Psoas muscle (tissue), 8 donors: ENCODE results near the gene PCLO. TPM values are rescaled to one million over a fixed set of nuclear protein-coding genes. Genes with fewer than 3 reads are reported as not detected.

Experiments
- ATAC-seq, 4 donors: fragments of 200-7000 bp; cut with Tn5 transposase; one replicate each; pipeline ENCODE4 v1.9.1; 2020; ENCODE audit warnings: moderate library complexity in 3 of 4, mild to moderate bottlenecking in 2 of 4
- DNase-seq, 2 donors: peaks; one replicate each; pipeline ENCODE4 v3.0.0-alpha.2; 2020
- H3K27ac ChIP-seq: fragments of 200-600 bp; one replicate; pipeline ENCODE4 v1.8.0; 2022
- H3K27me3 ChIP-seq, 3 donors: fragments of 200-600 bp in 1 of 3; one replicate each; pipeline versions ENCODE4 v1.6.1 to v1.8.0; 2013 to 2022; ENCODE audit warnings: low read length in 2 of 3, mild to moderate bottlenecking in 2 of 3, moderate library complexity in 1 of 3; ENCODE audit not compliant: insufficient read depth in 3 of 3
- H3K36me3 ChIP-seq, 2 donors: fragments of 200-600 bp in 1 of 2; one replicate each; pipeline versions ENCODE4 v1.6.1 to v1.8.0; 2013 to 2022; ENCODE audit warnings: low read depth in 1 of 2, mild to moderate bottlenecking in 1 of 2, moderate library complexity in 1 of 2; ENCODE audit not compliant: insufficient read depth in 1 of 2
- H3K4me1 ChIP-seq: fragments of 200-600 bp; one replicate; pipeline ENCODE4 v1.8.0; 2022
- H3K4me3 ChIP-seq: fragments of 200-600 bp; one replicate; pipeline ENCODE4 v1.8.0; 2022; ENCODE audit warnings: mild to moderate bottlenecking
- H3K9me3 ChIP-seq: fragments of 200-600 bp; one replicate; pipeline ENCODE4 v1.8.0; 2022
- WGBS, 3 donors: extraction: QIAGEN DNeasy Blood & Tissue Kit; methylation state at CpG; one replicate each; pipeline versions ENCODE4 v1.1.6 to v1.1.7; 2013; 5-methylcytosine and 5-hydroxymethylcytosine counted together
- intact Hi-C, 2 donors: fragments of 100-400 bp; cut with DNase I; formaldehyde crosslinking; loops; one replicate each; pipeline versions ENCODE4 v1.11.0 to v1.14.2; 2022
- polyA plus RNA-seq, 3 donors: library from polyadenylated mRNA; stranded (reverse); fragments of 200-250 nt; gene quantifications; one replicate each; pipeline ENCODE4 v1.2.3, GENCODE V29; 2013
- total RNA-seq, 4 donors: library from RNA; stranded (reverse); fragmentation: NEBNext Ultra II Directional in 2 of 4; extraction: Animal tissue kit (Norgen Biotek cat#: 25700) in 2 of 4; gene quantifications; one replicate each; pipeline versions ENCODE4 v1.2.1 to v1.2.4, GENCODE V29; 2021 to 2023
- TF ChIP-seq, protein P1 (sequence below): fragments of 200-600 bp; IDR thresholded peaks from one replicate; pipeline ENCODE4 v1.8.0; 2022; ENCODE audit warnings: antibody characterized with exemption
- donor health status: healthy with polysubstance abuse.
- donor health status: DM: no; HTN: no; CAD: no; lungs with moderate emphysema.
- donor health status: Bipolar disorder and iron deficiency.
- donor health status: healthy.
- donor health status: DM: yes; HTN: yes; CAD: no.
- donor health status: DM: no; HTN: no; CAD: no.
- donor health status: DM: no; HTN: no; CAD: no.
- donor health status: DM: yes; HTN: yes; CAD: no.

PCLO gene
- total and polyA plus RNA-seq, 7 donors: 0.03 to 0.46 (median 0.08) TPM; not detected in 3

DNA sequence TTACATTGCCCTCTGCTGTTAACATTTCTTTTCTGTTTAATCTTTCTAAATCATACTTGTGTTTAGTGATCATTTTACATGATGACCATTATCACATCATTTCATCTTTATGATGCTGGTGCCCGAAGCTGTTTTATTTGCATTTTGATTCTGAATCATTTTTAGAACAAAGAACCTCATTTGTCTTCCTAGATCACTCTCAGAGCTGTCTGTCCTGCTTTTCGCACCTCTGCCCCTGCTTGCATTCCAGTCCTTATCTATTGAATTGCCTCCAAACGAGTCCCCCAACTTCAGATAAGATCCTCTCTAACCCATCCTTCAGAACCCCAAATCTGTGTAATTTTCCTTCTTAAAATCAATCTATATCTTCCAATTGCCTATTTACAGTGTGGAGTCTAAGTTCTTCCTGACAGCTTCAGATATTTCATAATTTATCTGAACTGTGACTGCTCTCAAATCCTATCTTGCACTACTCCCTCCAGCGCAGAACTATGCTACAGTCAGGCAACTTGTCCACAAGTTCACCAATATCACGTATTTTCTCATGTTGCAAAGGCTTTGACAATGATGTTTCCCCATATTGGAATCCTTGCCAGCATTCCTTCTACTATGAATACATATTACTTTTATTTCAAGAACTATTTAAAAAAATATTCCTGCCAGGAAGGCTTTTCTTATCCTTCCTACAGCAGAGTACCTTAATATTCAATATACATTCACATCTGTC is 372.6 kb downstream of the PCLO start:
- H3K9me3 ChIP-seq: no peaks in the 10 kb centered on the region
- DNase-seq (no peak), ATAC-seq (no peak)
- TF ChIP-seq, protein P1, sequence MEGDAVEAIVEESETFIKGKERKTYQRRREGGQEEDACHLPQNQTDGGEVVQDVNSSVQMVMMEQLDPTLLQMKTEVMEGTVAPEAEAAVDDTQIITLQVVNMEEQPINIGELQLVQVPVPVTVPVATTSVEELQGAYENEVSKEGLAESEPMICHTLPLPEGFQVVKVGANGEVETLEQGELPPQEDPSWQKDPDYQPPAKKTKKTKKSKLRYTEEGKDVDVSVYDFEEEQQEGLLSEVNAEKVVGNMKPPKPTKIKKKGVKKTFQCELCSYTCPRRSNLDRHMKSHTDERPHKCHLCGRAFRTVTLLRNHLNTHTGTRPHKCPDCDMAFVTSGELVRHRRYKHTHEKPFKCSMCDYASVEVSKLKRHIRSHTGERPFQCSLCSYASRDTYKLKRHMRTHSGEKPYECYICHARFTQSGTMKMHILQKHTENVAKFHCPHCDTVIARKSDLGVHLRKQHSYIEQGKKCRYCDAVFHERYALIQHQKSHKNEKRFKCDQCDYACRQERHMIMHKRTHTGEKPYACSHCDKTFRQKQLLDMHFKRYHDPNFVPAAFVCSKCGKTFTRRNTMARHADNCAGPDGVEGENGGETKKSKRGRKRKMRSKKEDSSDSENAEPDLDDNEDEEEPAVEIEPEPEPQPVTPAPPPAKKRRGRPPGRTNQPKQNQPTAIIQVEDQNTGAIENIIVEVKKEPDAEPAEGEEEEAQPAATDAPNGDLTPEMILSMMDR: no peak
- H3K36me3 ChIP-seq: no peaks in the 10 kb centered on the region
- intact Hi-C loops: no loop called here
- WGBS, 3 donors: 56 to 61% (median 56%) methylated on average over 5 of the region's 5 CpGs
- H3K27ac ChIP-seq: no peak overlapping the region
- no peaks in the 10 kb centered on the region for H3K27me3 ChIP-seq
- H3K4me1 ChIP-seq: no peaks in the 10 kb centered on the region
- H3K4me3 ChIP-seq: no peak overlapping the region

DNA sequence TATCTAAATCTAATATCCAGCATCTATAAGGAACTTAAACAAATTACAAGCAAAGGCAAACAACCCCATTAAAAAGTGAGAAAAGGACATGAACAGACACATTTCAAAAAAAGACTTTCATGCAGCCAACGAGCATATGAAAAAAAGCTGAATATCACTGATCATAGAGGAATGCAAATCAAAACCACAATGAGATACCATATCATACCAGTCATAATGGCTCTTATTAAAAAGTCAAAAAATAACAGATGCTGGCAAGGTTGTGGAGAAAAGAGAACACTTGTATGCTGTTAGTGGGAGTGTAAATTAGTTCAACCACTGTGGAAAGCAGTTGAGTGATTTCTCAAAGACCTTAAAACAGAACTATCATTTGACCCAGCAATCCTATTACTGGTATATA is 384.7 kb downstream of the PCLO start:
- Histone ChIP-seq H3K27ac (no peak overlapping the region), H3K9me3 (no peaks in the 10 kb centered on the region), H3K4me1 (no peaks in the 10 kb centered on the region), H3K27me3 (no peaks in the 10 kb centered on the region), H3K36me3 (no peaks in the 10 kb centered on the region), H3K4me3 (no peak overlapping the region)
- DNase-seq: no peak
- ATAC-seq: no peak
- intact Hi-C loops: no loop called here
- TF ChIP-seq, protein P1: no peak
- 38 to 51% (median 47%) methylated on average over 1 of the region's 1 CpG for WGBS, 3 donors

DNA sequence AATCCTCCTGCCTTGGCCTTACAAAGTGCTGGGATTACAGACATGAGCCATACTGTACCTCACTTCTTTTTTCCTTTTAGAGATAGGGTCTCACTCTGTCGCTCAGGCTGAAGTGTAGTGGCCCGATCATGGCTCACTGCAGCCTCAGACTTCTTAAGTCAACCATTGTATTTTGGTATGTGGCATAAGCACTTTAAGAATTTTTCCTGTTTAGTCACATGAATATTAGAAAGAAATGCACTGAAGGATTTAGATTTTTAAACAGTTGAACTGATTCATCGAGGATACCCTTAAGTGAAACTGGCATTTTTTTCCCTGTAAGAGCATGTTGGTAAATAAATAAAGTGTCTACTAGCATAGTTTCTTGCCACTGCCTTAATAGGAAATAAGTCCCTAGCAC is 399.8 kb downstream of the PCLO start:
- WGBS, 3 donors: 85 to 89% (median 86%) methylated on average over 3 of the region's 3 CpGs
- intact Hi-C loops: no loop called here
- TF ChIP-seq, protein P1: no peak
- DNase-seq: no peak
- H3K9me3 ChIP-seq: no peaks in the 10 kb centered on the region
- no peak for ATAC-seq
- H3K4me3 ChIP-seq: no peak overlapping the region
- H3K27me3 ChIP-seq: no peaks in the 10 kb centered on the region
- no peaks in the 10 kb centered on the region for H3K4me1 ChIP-seq
- no peaks in the 10 kb centered on the region for H3K36me3 ChIP-seq
- no peak overlapping the region for H3K27ac ChIP-seq

DNA sequence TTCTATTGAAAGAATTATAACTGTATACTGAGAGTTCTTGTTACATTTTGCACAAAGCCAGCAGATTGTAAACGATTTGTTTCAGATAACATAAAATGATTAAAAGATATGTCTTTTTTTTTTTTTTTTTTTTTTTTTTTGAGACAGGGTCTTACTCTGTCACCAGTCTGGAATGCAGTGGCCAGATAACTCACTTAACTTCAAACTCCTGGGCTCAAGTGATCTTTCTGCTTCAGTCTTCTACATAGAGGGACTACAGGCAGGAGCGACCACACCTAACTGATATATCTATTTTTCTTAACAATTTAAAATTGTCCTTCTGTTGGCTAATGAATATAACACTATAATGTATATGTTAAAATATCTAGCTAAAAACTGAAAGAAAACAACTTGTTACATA is 401.9 kb downstream of the PCLO start:
- H3K4me1 ChIP-seq: no peaks in the 10 kb centered on the region
- TF ChIP-seq, protein P1: no peak
- H3K9me3 ChIP-seq: no peaks in the 10 kb centered on the region
- no peaks in the 10 kb centered on the region for H3K36me3 ChIP-seq
- WGBS, 3 donors: 79 to 83% (median 79%) methylated on average over 2 of the region's 2 CpGs
- H3K4me3 ChIP-seq: no peak overlapping the region
- intact Hi-C loops: no loop called here
- DNase-seq (no peak), ATAC-seq (no peak)
- no peak overlapping the region for H3K27ac ChIP-seq
- no peaks in the 10 kb centered on the region for H3K27me3 ChIP-seq

DNA sequence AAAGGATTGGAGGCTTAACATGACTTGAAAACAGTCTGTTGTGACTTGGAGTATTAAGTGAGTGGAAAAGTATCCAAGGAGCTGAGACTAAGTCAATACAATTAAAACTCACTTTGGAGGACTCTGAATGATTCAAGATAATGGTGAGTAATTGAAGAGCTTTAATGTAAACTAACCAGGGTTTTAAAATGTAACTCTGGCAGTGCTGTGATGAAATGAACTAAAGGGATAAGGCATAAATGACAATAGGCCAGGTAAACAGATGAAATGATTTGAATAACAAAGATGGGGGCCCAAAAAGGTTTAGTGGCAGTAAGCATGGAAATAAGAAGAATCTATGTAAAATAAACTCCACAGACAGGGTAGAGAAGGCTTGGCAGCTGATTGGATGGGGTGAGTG is 402.6 kb downstream of the PCLO start:
- DNase-seq (no peak), ATAC-seq (no peak)
- TF ChIP-seq, protein P1: no peak
- H3K27ac ChIP-seq: no peak overlapping the region
- no peak overlapping the region for H3K4me3 ChIP-seq
- no peaks in the 10 kb centered on the region for H3K36me3 ChIP-seq
- no peaks in the 10 kb centered on the region for H3K4me1 ChIP-seq
- H3K9me3 ChIP-seq: no peaks in the 10 kb centered on the region
- no peaks in the 10 kb centered on the region for H3K27me3 ChIP-seq
- intact Hi-C loops: no loop called here
